ENCODE measurements around the gene SCAMP3.
A peak's percentile ranks its signal among the peaks of the same experiment; 100 is the strongest.

SCAMP3 gene

GRCh38 chr1:155261852-155262673 lies at the start of gene SCAMP3:
Gene SCAMP3 (minus strand): TSS chr1:155262360. CDS start chr1:155262151, 209 bp downstream.
- Mint-ChIP-seq H3K27me3 (no peaks in the 10 kb centered on the region), H3K36me3 (peaks cover 13% of the 10 kb centered on the region), H3K4me3 (peak within 1 kb of the TSS; percentile 97), H3K27ac (peak within 1 kb of the TSS; percentile 95), H3K9me3 (ENCODE audit: low read depth) (no peaks in the 10 kb centered on the region), H3K4me1 (ENCODE audit: low read depth) (peaks cover 28% of the 10 kb centered on the region)

DNA sequence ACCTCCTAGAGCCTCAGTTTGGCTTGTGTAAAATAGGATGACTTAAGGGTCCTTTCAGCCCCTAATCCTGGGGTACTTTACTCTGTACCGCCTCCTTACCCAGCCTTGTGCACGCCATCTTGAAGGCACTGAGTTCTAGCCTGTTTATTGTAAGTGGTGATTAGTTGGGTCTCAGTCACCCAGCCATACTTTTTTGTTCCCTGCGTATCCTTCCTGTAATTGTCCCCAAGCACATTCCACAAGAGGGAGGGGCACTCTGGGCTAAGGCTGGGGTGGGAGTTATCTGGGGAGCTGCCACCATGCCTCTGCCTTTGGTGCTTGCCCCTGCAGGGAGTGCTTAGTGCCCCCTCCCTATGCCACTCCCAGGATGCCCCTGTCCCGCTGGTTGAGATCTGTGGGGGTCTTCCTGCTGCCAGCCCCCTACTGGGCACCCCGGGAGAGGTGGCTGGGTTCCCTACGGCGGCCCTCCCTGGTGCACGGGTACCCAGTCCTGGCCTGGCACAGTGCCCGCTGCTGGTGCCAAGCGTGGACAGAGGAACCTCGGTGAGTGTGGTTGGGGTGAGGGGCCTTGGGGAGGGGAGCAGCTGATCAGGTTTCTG lies 47.4 kb upstream of the SCAMP3 start:
- peak overlapping the region; percentile 98 for H3K27ac Mint-ChIP-seq
- peaks cover 5% of the 10 kb centered on the region for H3K36me3 Mint-ChIP-seq
- peaks cover 24% of the 10 kb centered on the region for H3K4me1 Mint-ChIP-seq (ENCODE audit: low read depth)
- H3K9me3 Mint-ChIP-seq (ENCODE audit: low read depth): no peaks in the 10 kb centered on the region
- no peaks in the 10 kb centered on the region for H3K27me3 Mint-ChIP-seq
- peak overlapping the region; percentile 98 for H3K4me3 Mint-ChIP-seq

GRCh38 chr1:155308493-155309422 lies 46.6 kb upstream of the SCAMP3 start, which contains the start of gene FDPS:
Gene FDPS (plus strand): TSS chr1:155308866. CDS start chr1:155309790, 924 bp downstream.
- Mint-ChIP-seq H3K27me3 (no peaks in the 10 kb centered on the region), H3K27ac (peak within 1 kb of the TSS; percentile 98), H3K4me1 (ENCODE audit: low read depth) (peaks cover 24% of the 10 kb centered on the region), H3K9me3 (ENCODE audit: low read depth) (no peaks in the 10 kb centered on the region), H3K4me3 (peak within 1 kb of the TSS; percentile 98), H3K36me3 (peaks cover 5% of the 10 kb centered on the region)

DNA sequence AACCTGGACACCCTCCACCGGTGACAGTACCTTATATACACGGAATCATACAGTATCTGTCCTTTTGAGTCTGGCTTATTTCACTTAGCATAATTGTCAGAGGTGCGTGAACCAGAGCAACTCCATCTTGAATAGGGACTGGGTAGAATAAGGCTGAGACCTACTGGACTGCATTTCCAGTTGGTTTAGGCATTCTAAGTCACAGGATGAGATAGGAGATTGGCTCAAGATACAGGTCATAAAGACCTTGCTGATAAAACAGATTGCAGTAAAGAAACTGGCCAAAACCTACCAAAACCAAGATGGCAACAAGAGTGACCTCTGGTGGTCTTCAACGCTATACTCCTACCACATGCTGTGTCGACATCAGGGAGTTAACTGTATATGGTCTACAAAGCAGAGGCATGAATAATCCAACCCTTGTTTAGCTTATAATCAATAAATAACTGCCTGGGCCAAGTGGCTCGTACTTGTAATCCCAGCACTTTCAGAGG lies 45.1 kb upstream of the SCAMP3 start:
- H3K4me3 Mint-ChIP-seq: peak overlapping the region; percentile 65

DNA sequence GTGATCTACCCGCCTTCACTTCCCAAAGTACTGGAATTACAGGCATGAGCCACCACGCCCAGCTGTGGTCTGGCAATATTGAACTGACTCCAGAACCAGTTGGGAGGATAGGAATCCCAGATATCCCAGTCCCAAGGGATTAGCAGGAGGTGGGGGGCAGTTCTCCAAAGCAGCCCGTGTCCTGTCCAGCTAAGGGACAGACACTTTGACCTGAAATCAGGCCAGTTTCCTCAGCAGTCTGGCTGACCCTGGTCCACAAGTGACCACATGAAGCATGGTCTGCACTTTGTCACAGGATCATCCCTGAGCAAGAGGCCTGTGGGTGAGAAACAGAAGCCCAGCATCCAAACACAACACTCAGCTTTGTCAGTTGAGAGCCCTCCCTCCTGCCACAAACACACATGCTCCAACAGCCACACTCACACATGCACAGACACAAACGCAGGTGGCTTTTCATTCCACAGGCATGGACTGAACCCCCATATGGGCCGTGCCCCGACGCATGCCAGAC lies 43.8 kb upstream of the SCAMP3 start:
- peaks cover 2% of the 10 kb centered on the region for H3K27me3 Mint-ChIP-seq
- H3K9me3 Mint-ChIP-seq (ENCODE audit: low read depth): no peaks in the 10 kb centered on the region
- peaks cover 17% of the 10 kb centered on the region for H3K4me1 Mint-ChIP-seq (ENCODE audit: low read depth)
- H3K36me3 Mint-ChIP-seq: peaks cover 2% of the 10 kb centered on the region
- no peak overlapping the region for H3K27ac Mint-ChIP-seq
- no peak overlapping the region for H3K4me3 Mint-ChIP-seq

More for the DNA sequence above, 45.1 kb upstream of the SCAMP3 start:
- peaks cover 2% of the 10 kb centered on the region for H3K36me3 Mint-ChIP-seq
- peak overlapping the region; percentile 83 for H3K27ac Mint-ChIP-seq
- H3K27me3 Mint-ChIP-seq: no peaks in the 10 kb centered on the region
- H3K4me1 Mint-ChIP-seq (ENCODE audit: low read depth): peaks cover 23% of the 10 kb centered on the region
- H3K9me3 Mint-ChIP-seq (ENCODE audit: low read depth): no peaks in the 10 kb centered on the region

DNA sequence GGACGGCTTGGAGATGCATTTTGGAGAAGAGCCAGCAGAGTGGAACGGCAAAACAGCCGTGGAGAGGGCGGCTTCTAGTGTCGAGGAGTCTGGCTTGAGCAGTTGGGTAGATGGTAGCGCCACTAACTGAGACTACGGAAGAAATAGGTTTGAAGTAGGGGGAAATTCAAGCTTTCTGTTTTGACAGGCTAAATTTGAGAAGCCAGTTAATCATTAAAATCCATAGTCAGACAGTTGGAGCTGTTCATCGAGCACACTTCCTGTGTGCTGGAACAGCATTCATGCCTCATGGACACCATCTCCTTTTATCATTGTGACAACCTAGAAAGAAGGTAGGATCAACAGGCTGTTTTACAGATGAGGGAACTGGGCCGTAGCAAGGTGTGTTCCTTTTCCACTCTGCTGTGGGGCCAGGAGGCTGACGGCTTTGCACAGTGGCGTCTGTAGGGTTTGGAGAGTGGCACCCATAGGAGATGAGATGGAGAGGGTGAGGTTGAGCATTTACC lies 42.5 kb upstream of the SCAMP3 start:
- H3K27me3 Mint-ChIP-seq: peaks cover 2% of the 10 kb centered on the region
- H3K4me3 Mint-ChIP-seq: no peak overlapping the region
- H3K27ac Mint-ChIP-seq: no peak overlapping the region
- no peaks in the 10 kb centered on the region for H3K36me3 Mint-ChIP-seq
- H3K4me1 Mint-ChIP-seq (ENCODE audit: low read depth): peaks cover 11% of the 10 kb centered on the region
- no peaks in the 10 kb centered on the region for H3K9me3 Mint-ChIP-seq (ENCODE audit: low read depth)

GRCh38 chr1:155301342-155301841 lies 39.2 kb upstream of the SCAMP3 start, which contains the start of gene PKLR:
Gene PKLR (minus strand): TSS chr1:155301438. CDS start chr1:155301395, 43 bp downstream.
- Mint-ChIP-seq H3K36me3 (no peaks in the 10 kb centered on the region), H3K27me3 (peaks cover 7% of the 10 kb centered on the region), H3K4me3 (no peak within 1 kb of the TSS), H3K4me1 (ENCODE audit: low read depth) (no peaks in the 10 kb centered on the region), H3K27ac (peak within 1 kb of the TSS; percentile 58), H3K9me3 (ENCODE audit: low read depth) (no peaks in the 10 kb centered on the region)

GRCh38 chr1:155300553-155301329 lies 38.6 kb upstream of the SCAMP3 start:
- no peak overlapping the region for H3K27ac Mint-ChIP-seq
- peaks cover 7% of the 10 kb centered on the region for H3K27me3 Mint-ChIP-seq
- peaks cover under 1% of the 10 kb centered on the region for H3K4me1 Mint-ChIP-seq (ENCODE audit: low read depth)
- no peaks in the 10 kb centered on the region for H3K9me3 Mint-ChIP-seq (ENCODE audit: low read depth)
- H3K4me3 Mint-ChIP-seq: no peak overlapping the region
- H3K36me3 Mint-ChIP-seq: no peaks in the 10 kb centered on the region

GRCh38 chr1:155300024-155300423 lies 37.9 kb upstream of the SCAMP3 start:
- no peaks in the 10 kb centered on the region for H3K9me3 Mint-ChIP-seq (ENCODE audit: low read depth)
- H3K27ac Mint-ChIP-seq: no peak overlapping the region
- H3K27me3 Mint-ChIP-seq: peaks cover 10% of the 10 kb centered on the region
- no peaks in the 10 kb centered on the region for H3K36me3 Mint-ChIP-seq
- peaks cover 3% of the 10 kb centered on the region for H3K4me1 Mint-ChIP-seq (ENCODE audit: low read depth)
- H3K4me3 Mint-ChIP-seq: no peak overlapping the region

GRCh38 chr1:155297384-155297783 lies 35.2 kb upstream of the SCAMP3 start:
- Mint-ChIP-seq H3K27ac (no peak overlapping the region), H3K27me3 (peaks cover 19% of the 10 kb centered on the region), H3K4me1 (ENCODE audit: low read depth) (peaks cover 7% of the 10 kb centered on the region), H3K36me3 (no peaks in the 10 kb centered on the region), H3K9me3 (ENCODE audit: low read depth) (no peaks in the 10 kb centered on the region), H3K4me3 (no peak overlapping the region)

- peaks cover 19% of the 10 kb centered on the region for H3K27me3 Mint-ChIP-seq
These were observed 34.5 kb upstream of the SCAMP3 start for GRCh38 chr1:155296661-155297060.

GRCh38 chr1:155295942-155296267 lies 33.7 kb upstream of the SCAMP3 start:
- Mint-ChIP-seq H3K27ac (no peak overlapping the region), H3K4me1 (ENCODE audit: low read depth) (peaks cover 7% of the 10 kb centered on the region), H3K36me3 (no peaks in the 10 kb centered on the region), H3K4me3 (no peak overlapping the region), H3K9me3 (ENCODE audit: low read depth) (no peaks in the 10 kb centered on the region), H3K27me3 (peaks cover 17% of the 10 kb centered on the region)

More at GRCh38 chr1:155296661-155297060, 34.5 kb upstream of the SCAMP3 start:
- peaks cover 7% of the 10 kb centered on the region for H3K4me1 Mint-ChIP-seq (ENCODE audit: low read depth)
- H3K27ac Mint-ChIP-seq: no peak overlapping the region
- no peaks in the 10 kb centered on the region for H3K36me3 Mint-ChIP-seq
- no peak overlapping the region for H3K4me3 Mint-ChIP-seq
- H3K9me3 Mint-ChIP-seq (ENCODE audit: low read depth): no peaks in the 10 kb centered on the region

- Mint-ChIP-seq H3K4me1 (ENCODE audit: low read depth) (peaks cover 7% of the 10 kb centered on the region), H3K4me3 (no peak overlapping the region), H3K27ac (no peak overlapping the region), H3K9me3 (ENCODE audit: low read depth) (no peaks in the 10 kb centered on the region), H3K27me3 (peaks cover 17% of the 10 kb centered on the region), H3K36me3 (no peaks in the 10 kb centered on the region)
These were observed 33.2 kb upstream of the SCAMP3 start for GRCh38 chr1:155295183-155295941.
